Measurements from ENCODE around the gene NHLRC2. TPM values are rescaled to one million over a fixed set of nuclear protein-coding genes. Genes with fewer than 3 reads are reported as not detected.

NHLRC2 gene
- total and polyA plus RNA-seq, 7 donors: 2.4 to 67.8 (median 31.0) TPM

DNA sequence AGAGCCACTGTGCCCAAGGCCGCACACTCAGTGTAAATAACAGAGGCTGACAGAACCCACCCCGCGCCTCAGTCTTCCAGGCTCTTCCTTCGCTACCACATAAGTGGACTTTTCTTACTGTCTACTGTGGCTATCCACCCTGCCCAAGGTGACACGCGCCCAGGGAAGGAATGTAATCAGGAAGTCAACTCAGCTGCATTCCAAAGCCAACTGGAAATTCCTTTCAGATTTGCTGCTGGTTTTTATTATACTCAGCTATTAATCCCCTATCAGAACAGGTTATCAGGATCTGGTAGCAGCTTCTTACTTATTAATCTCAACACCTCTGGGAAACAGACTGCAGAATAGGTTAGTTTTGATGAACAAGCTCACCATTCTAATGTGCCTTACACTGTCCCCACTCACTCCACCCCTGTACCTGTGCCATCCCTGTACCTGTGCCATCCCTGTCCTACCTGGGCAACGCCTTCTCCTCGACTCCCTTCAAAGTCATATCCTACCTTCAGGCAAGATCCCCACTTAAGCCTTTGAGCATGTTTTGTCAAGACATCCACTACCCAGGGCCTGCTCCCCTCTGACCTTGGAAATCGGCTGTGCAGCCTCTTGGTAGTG lies 90.7 kb downstream of the NHLRC2 start:
- Histone ChIP-seq H3K27me3 (no peaks in the 10 kb centered on the region), H3K4me1 (peaks cover 0 to 14% (median 8%) of the 10 kb centered on the region in 4 donors), H3K36me3 (no peaks in the 10 kb centered on the region), H3K4me3 (no peak overlapping the region), H3K27ac (no peak overlapping the region), H3K9me3 (no peaks in the 10 kb centered on the region)
- no peak for DNase-seq
- TF ChIP-seq POLR2AphosphoS5 (IDR thresholded peaks at IDR 0.05) (no peak), POLR2A (IDR thresholded peaks at IDR 0.05) (no peak), EP300 (IDR thresholded peaks at IDR 0.05) (no peak), CTCF (IDR thresholded peaks at IDR 0.05) (no peak)
- intact Hi-C loops (cut with DNase I): no loop called here
- 52 to 80% methylated on average over 9 of the region's 9 CpGs for WGBS, 2 donors

DNA sequence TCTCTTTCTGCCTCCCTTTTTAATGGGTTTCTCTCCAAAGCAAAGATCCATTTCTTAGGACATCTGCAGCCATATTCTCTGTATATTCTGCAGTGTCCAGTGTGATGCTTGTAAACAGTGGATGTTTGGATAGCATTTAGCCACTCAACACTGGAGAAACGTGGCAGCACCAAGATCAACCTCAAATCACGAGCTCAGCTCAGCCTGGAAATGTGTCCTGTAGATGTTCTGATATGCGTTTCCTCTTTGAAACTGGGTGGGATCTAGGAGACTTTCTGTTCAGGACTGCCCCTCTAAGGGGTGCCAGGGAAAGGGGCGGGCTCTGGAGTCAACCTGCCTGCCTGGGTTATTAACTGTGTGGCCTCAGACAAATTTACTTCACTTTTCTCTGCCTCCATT lies 91.2 kb downstream of the NHLRC2 start:
- H3K4me1 ChIP-seq: peaks cover 0 to 14% (median 8%) of the 10 kb centered on the region in 4 donors
- no peaks in the 10 kb centered on the region for H3K9me3 ChIP-seq
- H3K4me3 ChIP-seq: no peak overlapping the region
- WGBS, 2 donors: 84 to 90% methylated on average over 4 of the region's 4 CpGs
- TF ChIP-seq CTCF (IDR thresholded peaks at IDR 0.05): no peak
- TF ChIP-seq POLR2A (IDR thresholded peaks at IDR 0.05): no peak
- no peak for TF ChIP-seq POLR2AphosphoS5 (IDR thresholded peaks at IDR 0.05)
- no peak for TF ChIP-seq EP300 (IDR thresholded peaks at IDR 0.05)
- H3K27me3 ChIP-seq: no peaks in the 10 kb centered on the region
- DNase-seq: no peak
- intact Hi-C loops (cut with DNase I): no loop called here
- no peaks in the 10 kb centered on the region for H3K36me3 ChIP-seq
- no peak overlapping the region for H3K27ac ChIP-seq

- Histone ChIP-seq H3K27me3 (no peaks in the 10 kb centered on the region), H3K4me1 (peaks cover 0 to 14% (median 8%) of the 10 kb centered on the region in 4 donors), H3K36me3 (no peaks in the 10 kb centered on the region), H3K9me3 (no peaks in the 10 kb centered on the region), H3K4me3 (no peak overlapping the region), H3K27ac (no peak overlapping the region)
- WGBS, 2 donors: 47 to 65% methylated on average over 12 of the region's 12 CpGs
- DNase-seq: no peak
- intact Hi-C loops (cut with DNase I): no loop called here
- TF ChIP-seq POLR2A (IDR thresholded peaks at IDR 0.05) (no peak), CTCF (IDR thresholded peaks at IDR 0.05) (no peak), EP300 (IDR thresholded peaks at IDR 0.05) (no peak), POLR2AphosphoS5 (IDR thresholded peaks at IDR 0.05) (no peak)
Measured at GRCh38 chr10:113947184-113948041, 93.0 kb downstream of the NHLRC2 start.

DNA sequence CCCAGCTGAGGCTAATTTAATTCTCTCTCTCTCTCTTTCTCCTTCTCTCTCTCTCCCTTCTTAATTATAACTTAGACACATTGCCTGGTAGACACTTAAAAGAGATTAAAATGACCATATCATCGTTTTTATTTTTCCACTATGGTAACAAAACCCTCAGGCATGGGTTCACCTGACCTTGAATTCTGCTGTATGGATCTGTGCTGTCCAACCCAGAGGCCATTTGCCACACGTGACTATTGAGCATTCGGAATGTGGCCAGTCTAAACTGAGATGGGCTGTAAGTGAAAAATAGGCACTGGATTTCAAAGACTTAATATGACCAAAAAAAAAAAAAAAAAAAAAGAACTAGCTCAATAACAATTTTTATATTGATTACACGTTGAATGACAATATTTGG lies 93.6 kb downstream of the NHLRC2 start:
- 60 to 80% methylated on average over 4 of the region's 4 CpGs for WGBS, 2 donors
- DNase-seq: no peak
- intact Hi-C loops (cut with DNase I): no loop called here
- Histone ChIP-seq H3K4me3 (no peak overlapping the region), H3K36me3 (no peaks in the 10 kb centered on the region), H3K9me3 (no peaks in the 10 kb centered on the region), H3K27me3 (no peaks in the 10 kb centered on the region), H3K4me1 (peaks cover 0 to 14% (median 8%) of the 10 kb centered on the region in 4 donors), H3K27ac (no peak overlapping the region)
- no peak for TF ChIP-seq CTCF (IDR thresholded peaks at IDR 0.05)
- no peak for TF ChIP-seq POLR2AphosphoS5 (IDR thresholded peaks at IDR 0.05)
- TF ChIP-seq POLR2A (IDR thresholded peaks at IDR 0.05): no peak
- TF ChIP-seq EP300 (IDR thresholded peaks at IDR 0.05): no peak

Measured in sigmoid colon (tissue), 7 donors.